GM19468 (cell line): ENCODE data around the gene OMD.

Experiments used
- ATAC-seq: cut with Tn5 transposase; IDR thresholded peaks from one replicate; pipeline ENCODE4 v1.9.1; 2021; ENCODE audit warnings: mild to moderate bottlenecking, moderate library complexity, moderate number of reproducible peaks; ENCODE audit not compliant: unreplicated experiment; ENCODE audit errors: extremely low read depth

OMD gene, protein sequence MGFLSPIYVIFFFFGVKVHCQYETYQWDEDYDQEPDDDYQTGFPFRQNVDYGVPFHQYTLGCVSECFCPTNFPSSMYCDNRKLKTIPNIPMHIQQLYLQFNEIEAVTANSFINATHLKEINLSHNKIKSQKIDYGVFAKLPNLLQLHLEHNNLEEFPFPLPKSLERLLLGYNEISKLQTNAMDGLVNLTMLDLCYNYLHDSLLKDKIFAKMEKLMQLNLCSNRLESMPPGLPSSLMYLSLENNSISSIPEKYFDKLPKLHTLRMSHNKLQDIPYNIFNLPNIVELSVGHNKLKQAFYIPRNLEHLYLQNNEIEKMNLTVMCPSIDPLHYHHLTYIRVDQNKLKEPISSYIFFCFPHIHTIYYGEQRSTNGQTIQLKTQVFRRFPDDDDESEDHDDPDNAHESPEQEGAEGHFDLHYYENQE

DNA sequence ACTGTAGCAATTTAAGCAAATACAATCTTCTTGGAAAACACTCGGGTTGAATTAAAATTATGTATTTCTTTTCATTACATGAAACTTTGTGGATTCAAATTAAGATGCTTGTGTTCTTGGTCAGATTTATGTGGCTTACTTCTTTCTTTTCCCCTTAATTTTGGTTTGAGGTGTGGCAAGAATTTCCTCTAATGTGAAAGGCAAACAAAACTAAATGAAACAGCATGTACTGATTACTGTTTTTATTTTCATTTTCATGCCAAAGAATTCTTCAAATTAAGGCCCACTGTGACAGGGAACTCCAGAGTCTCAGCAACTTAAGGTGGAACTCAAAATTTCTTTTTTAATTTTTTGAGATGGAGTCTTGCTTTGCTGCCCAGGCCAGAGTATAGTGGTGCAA is at the start of gene OMD:
Gene OMD (minus strand): TSS at position 132 of the 400 bp plus-strand sequence. CDS start 6,913 bp downstream, outside the sequence.
- no peak for ATAC-seq

DNA sequence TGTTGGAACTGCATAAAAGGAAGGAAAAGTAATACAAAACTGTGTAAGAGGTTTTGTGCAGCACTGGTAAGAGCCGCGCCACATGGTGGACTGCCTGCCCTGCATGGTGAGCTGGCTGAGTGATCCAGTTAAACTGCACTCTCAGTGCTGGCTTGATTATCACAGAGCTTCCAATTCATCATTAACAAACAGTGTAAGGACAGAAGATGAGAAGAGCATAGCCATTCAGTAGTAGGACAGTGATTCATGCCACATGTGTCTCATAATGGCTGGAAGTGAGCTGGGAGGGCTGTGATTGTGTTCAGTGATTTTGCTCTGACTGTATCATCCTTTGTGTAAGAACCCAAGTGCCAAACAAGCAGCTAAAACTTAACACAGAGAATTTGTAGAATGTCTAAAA is 43.9 kb upstream of the OMD start:
- no peak for ATAC-seq

DNA sequence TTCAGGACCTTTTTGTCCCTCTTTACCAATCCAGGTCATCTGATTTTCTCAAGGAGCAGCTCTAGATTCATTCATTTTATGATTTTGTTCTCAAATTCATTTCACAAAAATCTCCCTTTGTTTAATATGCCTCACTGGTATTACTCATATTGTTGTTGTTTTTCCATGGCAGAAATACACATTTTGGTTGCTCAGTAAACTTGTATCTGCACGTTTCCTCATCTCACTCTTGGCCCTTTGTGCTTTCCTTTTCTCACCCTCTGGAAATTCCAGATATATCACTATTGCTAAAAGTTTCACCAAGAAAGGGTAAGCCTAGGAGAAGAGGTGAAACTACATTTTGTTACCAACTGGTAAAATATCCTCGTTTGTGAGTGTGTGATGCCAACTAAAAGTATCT is 43.2 kb upstream of the OMD start:
- no peak for ATAC-seq

DNA sequence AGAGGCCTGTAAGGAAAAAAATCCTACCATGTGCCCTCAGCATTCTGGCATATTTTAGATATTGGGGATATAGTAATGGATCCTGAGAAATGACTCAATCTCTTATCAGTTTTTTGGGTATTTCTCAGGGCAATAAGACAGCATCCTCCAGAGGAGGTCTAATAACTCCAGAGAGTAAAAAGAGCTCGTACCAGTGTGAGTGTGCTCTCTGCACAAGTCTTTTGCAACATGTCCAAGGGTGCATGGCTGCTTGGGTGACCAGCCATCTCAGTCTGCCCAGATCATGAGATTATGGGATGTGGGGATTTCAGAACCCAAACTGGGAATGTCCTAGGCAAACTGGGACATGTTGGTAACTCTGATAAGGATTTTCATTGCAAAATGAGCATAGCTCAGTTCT is 42.8 kb upstream of the OMD start:
- ATAC-seq = no peak

DNA sequence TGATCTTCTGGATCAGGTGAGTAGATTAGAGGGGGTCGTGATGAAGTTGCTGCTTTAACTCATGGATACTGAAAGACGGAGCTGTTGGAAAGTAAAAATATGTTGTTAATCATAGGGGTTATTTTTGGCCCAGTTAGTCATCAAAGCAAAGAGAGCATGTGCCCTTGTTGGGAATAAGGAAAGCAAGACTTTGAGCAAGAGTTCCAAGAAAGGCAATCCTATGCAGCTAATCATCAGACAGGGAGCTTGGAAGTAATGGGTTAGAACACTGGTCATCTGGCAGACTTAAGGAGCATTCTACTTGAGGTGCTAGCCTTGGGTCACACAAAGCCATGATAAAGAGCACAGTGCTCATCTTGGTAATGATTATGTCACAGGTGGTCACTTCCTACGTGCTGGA is 39.7 kb upstream of the OMD start:
- no peak for ATAC-seq

DNA sequence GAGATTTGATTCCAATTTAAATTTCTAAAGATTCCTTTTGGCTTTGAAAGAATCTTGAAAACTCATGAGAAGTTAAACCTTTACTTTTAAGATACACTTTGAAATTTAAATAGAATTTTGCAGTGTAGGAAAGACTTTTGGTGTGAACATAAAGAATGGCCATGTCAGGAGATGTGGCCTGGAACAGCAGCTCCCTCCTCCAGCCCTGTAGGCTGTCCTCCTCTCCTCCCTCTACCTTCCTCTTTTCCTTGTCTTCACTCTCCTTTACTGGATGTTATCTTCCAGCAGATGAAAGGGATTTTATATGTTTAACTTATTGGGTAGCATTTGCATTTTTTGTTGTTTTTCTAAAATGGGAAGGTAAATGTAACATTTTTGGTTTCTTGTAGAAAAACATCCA is 39.1 kb upstream of the OMD start:
- no peak for ATAC-seq

DNA sequence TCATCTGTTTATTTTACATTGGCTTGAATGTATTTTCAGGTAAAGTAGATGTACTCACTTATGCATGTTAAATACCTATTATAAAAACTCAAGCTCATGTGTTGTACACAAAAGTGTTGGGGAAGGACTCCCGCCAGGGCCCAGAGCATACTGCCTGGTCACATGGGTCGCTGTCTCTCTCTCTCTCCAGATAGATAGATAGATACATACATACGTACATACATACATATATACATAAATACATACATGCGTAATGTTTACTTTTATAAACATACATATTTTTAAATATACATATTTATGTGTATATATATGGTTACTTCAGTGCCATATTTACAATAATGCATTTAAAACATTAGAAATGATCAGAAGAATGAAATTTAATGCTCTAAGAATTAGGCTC is 33.3 kb upstream of the OMD start:
- no peak for ATAC-seq

DNA sequence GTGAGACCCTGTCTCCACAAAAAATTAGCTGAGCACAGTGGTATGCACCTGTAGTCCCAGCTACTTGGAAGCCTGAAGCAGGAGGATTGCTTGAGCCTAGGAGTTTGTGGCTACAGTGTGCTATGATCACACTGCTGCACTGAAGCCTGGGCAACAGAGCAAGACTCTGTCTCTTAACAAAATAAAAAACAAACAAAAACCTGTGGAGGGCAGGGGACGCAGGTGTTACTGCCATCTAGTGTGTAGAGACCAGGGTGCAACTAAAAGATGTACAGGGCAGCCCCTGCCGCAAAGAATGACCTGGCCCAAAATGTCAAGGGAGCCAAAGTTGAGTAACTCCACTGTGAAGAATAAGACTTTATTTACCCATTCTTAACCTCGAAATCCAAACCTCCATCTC is 30.9 kb upstream of the OMD start:
- ATAC-seq = no peak

DNA sequence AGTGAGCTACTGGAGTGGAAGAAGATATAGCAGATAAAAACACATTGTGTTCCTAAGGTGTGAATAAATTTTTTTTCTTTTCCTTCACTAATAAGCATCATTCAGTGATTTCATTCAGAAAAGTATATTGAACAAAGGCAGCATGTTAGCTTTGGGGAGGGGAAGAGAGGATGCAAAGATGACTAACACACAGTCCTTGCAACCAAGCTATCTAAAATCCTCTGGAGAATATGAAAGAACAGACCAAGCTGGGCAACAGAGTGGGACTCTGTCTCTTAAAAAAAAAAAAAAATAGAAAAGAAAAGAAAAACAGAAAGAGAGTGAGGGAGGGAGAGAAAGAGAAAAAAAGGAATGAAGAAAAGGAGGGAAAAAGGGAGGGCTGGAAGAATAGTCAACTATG is 22.3 kb upstream of the OMD start:
- no peak for ATAC-seq

DNA sequence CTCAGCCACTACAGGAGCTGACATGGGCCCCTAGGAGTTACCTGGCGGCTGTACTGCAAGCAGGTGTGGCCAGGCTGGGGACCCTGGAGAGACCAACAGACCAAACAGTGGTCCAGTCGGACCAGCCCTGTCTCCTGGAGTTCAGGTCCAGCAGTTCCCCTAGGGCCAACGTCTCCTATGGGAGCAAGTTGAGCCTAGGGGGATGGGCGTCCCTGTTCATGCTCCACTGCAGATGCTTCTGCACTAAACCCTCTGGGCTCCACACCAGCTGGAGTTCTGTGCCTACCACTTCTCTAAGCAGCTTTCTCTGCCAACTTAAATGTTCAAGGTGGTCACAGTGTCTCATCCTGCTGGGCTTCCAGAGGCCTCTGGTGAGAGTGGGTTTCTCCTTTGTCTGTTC is 20.6 kb upstream of the OMD start:
- no peak for ATAC-seq

DNA sequence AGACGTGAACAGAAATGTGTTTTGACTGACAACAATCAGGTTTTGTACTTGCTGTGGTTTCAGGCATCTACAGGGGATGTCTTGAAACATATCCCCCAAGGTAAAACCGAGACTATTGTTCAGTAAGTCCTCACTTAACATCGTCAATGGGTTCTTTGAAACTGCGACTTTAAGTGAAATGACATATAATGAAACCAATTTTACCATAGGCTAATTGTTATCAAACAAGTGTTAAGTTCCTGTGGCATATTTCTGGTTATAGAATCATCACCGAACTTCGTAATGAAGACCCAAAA is 16.4 kb upstream of the OMD start:
- ATAC-seq = no peak

DNA sequence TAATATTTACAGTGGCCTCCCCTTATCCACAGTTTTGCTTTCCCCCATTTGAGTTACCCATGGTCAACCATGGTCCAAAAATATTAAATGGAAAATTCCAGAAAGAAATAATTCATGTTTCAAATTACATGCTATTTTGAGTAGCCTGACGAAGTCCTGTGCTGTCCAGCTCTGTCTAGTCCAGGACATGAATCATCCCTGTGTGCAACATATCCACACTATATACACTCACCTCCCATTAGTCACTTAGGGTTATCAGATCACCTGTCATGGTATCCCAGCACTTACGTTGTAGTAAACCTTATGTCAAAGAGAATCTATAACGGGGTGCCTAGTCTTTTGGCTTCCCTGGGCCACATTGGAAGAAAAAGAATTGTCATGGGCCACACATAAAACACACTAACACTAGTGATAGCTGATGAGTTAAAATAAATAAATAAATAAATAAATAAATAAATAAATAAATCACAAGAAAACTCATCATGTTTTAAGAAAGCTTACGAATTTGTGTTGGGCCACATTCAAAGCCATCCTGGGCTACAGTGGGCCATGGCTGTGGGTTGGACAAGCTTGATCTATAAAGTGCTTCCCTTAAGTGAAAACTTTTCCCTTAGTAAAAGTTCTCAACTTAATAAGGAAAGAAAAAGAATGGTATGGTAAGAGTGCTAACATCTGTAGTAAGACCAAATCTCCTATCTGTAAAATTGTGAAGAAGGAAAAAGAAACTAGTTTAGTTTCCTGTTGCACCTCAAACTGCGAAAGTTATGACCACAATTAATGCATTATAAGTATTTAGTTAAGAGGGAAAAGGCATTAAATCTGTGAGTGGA is 15.9 kb upstream of the OMD start:
- ATAC-seq = no peak

DNA sequence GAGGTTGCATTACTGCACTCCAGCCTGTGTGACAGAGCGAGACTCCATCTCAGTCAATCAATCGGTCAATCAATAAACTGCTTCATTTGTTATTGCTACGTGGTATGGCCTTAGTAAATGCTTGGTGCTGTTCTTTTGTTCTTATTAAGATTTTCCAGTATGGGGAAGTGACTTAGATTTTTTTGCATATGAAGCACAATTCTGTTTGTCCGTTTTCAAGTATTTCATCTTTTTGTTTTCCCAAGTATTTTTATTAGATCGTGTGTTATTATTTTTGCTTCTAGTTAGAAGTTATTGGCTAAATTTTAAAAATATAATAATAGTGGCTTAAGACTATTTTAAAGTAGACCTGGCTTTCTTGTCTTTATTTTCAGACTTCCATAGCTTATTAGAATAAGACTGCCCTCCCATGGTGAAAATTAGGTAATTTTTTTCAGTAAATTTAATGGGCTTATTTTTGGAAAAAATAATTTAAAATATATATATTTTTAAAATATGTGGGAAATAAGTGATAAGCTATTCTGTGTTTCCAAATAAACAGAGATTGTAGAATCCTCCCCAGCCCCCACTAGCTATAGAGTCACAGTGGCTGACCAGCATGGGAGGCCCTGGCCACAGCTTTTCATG is 14.7 kb upstream of the OMD start:
- no peak for ATAC-seq

DNA sequence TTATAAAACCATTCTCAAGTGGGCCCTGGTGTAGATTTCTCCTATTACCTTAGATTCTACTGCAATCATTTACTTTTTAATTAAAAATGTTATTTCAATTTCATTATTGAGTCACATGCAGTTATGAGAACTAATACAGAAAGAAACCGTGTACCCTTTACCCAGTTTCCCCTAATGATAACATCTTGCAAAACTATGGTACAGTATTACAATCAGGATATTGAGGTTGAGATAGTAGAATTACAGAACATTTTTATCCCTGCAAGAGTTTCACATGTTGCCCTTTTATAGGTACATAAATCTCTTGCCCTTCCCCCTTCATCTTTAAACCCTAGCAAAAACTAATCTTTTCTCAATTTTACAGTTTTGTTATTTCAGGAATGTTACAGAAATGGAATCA is 11.0 kb upstream of the OMD start:
- no peak for ATAC-seq

DNA sequence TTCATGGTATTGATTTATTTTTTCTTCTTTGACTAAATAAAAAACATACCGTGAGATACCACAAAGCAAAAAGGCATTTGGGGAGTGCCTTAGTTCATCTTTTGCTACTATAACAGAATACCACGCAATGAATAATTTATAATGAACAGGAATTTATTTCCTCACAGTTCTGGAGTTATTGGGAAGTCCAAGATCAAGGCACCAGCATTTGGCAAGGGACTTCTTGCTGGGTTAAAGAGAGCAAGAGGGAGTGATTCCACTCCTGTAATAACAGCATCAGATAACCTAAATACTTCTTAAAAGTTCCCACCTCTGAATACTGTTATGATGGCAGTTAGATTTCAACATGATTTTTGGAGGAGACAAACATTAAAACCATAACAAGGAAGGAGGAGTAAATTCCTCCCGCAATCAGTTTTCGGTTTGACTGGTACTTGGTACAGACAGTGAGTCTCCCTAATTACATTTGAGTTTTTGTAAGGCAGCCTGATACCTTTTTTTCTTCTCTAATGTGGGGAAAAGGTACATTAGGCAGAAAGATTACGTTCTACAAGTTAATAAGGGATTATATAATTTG is 8.8 kb upstream of the OMD start:
- ATAC-seq = no peak

DNA sequence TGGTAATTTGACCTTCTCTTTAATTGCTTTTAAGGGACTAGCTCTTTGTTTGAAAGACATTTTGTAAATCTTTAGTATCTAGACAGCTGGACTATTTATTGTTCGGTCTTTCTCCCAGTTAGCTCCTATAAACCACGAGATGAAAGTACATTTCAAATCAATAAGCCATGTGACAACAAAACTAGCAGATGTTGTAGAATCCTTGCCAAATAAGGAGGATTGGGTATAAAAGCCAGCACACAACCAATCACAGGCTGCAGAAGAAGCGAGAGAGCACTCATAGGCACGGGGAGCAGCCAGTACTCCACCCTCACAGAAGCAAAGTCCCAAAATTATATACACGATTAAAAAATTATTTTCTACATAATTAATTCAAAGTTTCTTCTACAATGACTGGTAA is 8.1 kb upstream of the OMD start:
- ATAC-seq = no peak

DNA sequence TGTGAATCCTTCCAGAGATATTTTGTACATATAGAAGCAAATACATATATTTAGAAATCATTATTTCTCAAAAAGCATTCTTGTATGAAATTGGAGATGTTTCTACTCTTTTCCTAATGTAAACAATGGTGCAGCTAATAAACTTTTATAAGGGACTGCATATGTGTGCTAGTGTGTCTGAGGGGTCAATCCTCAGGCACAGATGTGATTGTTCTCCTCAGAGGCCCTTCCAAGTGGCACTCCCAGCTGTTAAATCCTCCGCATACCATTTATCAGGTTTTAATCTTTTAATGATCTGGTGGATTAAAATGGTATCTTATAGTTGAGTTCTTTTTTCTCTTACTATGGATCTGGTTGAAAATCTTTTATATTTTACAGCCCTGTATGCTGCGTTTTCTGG is 5.6 kb upstream of the OMD start:
- ATAC-seq = no peak

DNA sequence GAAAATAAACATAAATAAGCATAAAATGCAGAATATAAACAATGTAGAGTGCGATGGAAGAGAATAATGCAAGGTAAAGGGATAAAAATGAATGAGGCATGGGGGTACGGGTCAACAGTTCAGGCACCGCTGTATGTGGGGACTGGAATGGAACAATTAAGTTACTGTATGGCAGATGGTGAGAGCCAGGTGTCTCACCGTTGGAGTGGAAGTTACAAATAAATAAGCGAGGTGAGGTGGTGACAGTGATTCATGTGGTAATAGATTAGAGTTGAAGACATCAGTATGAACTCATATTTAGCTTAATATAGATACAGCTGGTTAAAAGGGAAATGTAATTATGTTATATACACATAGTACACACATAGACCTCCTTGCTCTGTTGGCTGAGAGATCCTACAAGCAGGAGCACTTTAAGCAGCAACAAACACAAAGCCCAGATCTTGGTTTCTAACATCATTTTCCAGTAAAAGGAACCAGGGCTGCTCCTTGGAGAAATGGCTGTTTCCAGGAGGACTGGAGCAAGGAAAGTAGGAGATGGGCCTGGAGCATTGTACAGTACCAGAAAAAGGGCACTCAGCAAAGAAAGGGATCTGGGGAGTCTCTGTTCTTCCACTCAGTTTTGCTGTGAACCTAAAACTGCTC is 2.4 kb upstream of the OMD start:
- no peak for ATAC-seq

DNA sequence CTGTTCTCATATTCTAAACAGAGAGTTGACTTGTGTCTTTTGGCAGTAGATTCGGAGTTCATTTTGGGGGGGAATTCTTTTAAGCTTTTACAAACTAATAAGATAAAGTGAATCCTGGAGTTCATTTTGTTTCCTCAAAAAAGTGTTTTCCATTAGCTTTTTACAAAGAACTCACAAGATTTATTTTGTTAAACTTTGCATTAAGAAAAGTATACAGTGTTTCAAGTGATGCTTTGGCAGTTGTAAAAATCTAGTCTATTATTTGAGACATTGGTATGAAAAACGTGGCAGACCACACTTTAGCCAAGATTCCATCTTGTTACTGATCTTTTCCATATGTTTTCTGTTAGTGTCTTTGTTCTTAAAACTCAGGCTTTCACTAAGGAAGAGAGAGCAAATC is 1.2 kb upstream of the OMD start:
- no peak for ATAC-seq

DNA sequence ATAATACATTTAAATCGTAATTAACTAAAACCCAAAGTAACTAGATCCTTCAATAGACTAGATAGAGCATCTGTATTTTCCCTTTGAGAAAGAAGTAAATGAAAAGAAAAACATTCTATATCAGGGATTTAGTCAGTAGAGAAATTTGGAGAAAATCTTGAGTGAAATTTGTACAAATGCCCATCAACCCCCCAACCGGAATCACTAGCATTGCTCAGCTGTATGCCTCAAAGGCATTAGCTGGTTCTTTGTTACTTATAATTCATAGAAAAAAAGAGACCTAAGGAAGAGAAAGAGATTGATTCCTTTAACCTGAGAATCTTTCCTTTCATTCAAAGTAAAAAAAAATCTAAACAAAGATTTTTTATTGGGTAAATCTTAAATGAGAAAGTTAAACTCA is 659 bp downstream of the OMD start:
- ATAC-seq = no peak
